ENCODE measurements around the gene TMEM86A.

- TF ChIP-seq CTCF (IDR thresholded peaks at IDR 0.05) (no peak), FOSL2 (IDR thresholded peaks at IDR 0.05) (no peak), FOSL2 (CRISPR knock-in tag; IDR thresholded peaks at IDR 0.05) (no peak), RNF2 (IDR thresholded peaks at IDR 0.05; ENCODE audit: borderline replicate concordance, low read depth) (no peak), CHD2 (IDR thresholded peaks at IDR 0.05; ENCODE audit: low read length, partially characterized antibody) (no peak)
Measured at GRCh38 chr11:18737642-18738041, 39.1 kb downstream of the TMEM86A start.
